ENCODE measurements around the gene ACOXL.

The ACOXL gene

DNA sequence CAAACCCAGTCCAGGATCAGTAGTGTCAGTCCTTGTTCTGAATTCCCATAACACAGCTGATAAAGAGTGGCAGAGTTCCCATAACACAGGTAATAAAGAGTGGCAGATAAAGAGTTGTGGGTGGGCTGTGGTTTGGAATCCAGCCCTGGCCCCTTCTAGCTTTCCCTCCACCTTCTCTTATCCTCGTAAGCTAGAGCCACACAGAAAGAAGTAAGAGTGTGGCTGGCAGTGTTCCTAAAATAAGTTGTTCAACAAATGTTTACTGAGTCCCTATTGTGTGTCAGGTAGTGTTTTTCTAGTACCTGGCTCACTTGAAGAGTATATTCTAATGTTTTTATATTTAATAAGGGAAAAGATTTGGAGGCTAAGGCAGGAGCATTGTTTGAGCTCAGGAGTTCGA is 323.4 kb downstream of the ACOXL start:
- no peak overlapping the region for H3K4me3 ChIP-seq (ENCODE audit: low read depth, low read length)
- TF ChIP-seq, protein P1, sequence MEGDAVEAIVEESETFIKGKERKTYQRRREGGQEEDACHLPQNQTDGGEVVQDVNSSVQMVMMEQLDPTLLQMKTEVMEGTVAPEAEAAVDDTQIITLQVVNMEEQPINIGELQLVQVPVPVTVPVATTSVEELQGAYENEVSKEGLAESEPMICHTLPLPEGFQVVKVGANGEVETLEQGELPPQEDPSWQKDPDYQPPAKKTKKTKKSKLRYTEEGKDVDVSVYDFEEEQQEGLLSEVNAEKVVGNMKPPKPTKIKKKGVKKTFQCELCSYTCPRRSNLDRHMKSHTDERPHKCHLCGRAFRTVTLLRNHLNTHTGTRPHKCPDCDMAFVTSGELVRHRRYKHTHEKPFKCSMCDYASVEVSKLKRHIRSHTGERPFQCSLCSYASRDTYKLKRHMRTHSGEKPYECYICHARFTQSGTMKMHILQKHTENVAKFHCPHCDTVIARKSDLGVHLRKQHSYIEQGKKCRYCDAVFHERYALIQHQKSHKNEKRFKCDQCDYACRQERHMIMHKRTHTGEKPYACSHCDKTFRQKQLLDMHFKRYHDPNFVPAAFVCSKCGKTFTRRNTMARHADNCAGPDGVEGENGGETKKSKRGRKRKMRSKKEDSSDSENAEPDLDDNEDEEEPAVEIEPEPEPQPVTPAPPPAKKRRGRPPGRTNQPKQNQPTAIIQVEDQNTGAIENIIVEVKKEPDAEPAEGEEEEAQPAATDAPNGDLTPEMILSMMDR (IDR thresholded peaks at IDR 0.05; ENCODE audit: borderline replicate concordance, insufficient read depth, low read depth, low read length): no peak

DNA sequence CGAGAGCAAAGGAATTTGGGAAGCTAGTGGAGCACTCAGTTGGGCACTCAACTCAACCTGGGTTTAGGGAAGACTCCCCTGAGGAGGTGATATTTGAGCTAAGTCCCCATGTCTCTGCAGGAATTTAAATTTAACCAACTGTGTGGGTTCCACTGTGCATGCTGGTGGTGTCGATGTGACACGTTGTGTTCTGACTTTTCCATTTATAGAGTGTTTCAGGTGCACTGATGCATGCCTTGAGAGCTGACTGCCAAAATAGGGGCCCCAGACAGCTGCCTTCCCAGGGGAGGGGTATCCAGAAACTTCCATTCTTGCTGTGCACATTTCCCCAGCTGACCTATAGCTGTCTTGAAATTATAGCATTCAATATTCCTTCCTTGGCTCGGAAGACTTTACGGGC is 324.7 kb downstream of the ACOXL start:
- TF ChIP-seq, protein P1 (IDR thresholded peaks at IDR 0.05; ENCODE audit: borderline replicate concordance, insufficient read depth, low read depth, low read length): no peak
- no peak overlapping the region for H3K4me3 ChIP-seq (ENCODE audit: low read depth, low read length)

DNA sequence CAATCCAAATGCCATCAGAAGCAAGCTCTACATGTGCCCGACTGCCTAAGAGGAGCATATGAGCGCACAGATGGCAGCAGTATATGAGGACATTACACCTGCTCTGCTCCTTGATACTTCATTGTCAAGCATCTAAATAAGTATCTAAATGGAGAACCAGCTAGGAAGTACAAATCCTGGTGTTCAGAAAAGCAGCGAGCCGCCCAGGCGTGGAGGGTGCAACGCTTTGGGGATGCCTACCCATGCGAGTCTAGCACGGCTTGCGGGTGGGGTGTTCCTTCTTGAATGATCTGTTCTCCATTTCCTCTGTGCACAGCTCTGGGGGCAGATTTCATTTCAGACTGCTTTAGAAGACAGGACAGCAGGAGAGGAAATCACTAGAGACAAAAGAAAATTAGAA is 325.3 kb downstream of the ACOXL start:
- H3K4me3 ChIP-seq (ENCODE audit: low read depth, low read length): no peak overlapping the region

DNA sequence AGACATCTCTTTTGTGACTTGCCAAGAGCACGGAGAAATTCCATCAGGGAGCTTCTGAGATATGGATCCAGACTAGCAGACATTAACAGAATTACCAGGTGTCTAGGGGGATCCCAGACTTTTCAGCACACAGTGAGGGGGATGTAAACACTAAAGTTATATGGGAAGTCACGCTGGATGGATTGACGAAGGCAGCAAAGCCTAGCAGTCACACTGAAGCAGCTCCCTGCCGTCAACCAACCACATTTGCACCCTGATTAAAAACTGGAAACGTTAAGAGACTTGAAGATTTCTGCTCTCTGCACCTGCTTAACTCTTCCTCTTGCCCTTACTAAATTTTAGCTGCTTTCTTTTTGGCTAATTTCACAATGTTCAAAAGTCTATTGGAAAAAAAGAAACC is 325.9 kb downstream of the ACOXL start:
- no peak overlapping the region for H3K4me3 ChIP-seq (ENCODE audit: low read depth, low read length)
- TF ChIP-seq, protein P1 (IDR thresholded peaks at IDR 0.05; ENCODE audit: borderline replicate concordance, insufficient read depth, low read depth, low read length): no peak

More for the DNA sequence above, 325.3 kb downstream of the ACOXL start:
- TF ChIP-seq, protein P1 (IDR thresholded peaks at IDR 0.05; ENCODE audit: borderline replicate concordance, insufficient read depth, low read depth, low read length): no peak

DNA sequence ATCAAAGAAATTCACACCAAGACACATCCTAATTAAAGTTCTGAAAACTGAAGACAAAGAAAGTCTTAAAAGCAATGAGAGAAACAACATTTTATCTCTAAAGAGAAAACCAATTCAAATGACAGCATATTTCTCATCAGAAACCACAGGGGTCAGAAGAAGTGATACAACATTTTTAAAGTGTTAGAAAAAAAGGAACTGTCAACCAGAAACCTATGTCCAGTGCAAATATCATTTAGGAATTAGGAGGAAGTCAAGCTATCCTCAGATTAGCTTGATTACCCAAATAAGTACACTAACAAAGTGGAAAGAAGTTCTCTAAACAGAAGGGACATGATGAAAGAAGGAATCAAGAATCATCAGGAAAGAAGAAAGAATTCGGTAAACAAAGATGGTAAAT is 328.8 kb downstream of the ACOXL start:
- TF ChIP-seq, protein P1 (IDR thresholded peaks at IDR 0.05; ENCODE audit: borderline replicate concordance, insufficient read depth, low read depth, low read length): no peak
- no peak overlapping the region for H3K4me3 ChIP-seq (ENCODE audit: low read depth, low read length)

DNA sequence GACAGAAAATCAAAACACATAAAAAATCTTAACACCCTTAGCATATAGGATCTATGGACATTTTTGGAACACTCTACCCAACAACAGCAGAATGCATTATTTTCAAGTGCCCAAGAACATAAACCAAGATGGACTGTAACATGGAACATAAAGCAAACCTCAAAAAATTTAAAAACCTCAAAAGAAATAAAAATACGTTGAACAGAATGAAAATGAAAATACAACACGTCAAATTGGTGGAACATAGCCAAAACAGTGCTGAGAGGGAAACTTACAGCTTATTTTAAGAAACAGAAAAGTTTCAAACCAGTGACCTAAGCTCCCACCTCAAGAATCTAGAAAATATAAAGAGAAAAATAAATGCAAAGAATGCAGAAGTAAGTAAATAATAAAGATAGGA is 330.0 kb downstream of the ACOXL start:
- TF ChIP-seq, protein P1 (IDR thresholded peaks at IDR 0.05; ENCODE audit: borderline replicate concordance, insufficient read depth, low read depth, low read length): no peak
- no peak overlapping the region for H3K4me3 ChIP-seq (ENCODE audit: low read depth, low read length)

DNA sequence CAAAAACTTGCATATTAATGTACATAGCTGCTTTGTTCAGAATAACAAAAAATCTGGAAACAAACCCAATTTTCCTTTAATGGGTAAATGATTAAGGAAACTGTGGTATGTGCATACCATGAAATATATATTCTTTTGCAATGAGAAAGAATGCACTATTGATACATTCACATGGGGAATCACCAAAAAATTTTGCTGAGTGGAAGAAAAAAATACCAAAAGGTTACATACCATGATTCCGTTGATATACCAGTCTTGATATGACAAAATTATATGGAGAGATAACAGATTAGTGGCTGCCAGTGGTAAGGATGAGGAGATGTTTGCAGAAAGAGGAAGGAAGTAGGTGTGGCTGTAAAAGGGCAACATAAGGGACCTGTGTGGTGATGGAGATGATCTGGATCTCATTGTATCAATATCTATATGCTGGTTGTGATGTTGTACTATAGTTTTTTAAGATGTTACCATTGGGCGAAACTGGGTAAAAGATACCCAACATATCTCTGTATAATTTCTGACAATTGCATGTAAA is 333.8 kb downstream of the ACOXL start:
- no peak overlapping the region for H3K4me3 ChIP-seq (ENCODE audit: low read depth, low read length)
- TF ChIP-seq, protein P1 (IDR thresholded peaks at IDR 0.05; ENCODE audit: borderline replicate concordance, insufficient read depth, low read depth, low read length): no peak
